HFF-Myc (cell line): ENCODE measurements around the gene CAB39L.

Experiments used
- DNase-seq: peaks from one replicate; pipeline ENCODE4 v3.0.0-alpha.2; 2011; ENCODE audit warnings: low read depth; ENCODE audit errors: extremely low read depth
- H3K4me3 ChIP-seq: replicated peaks from 2 replicates; pipeline ENCODE4 v1.5.1; 2011; ENCODE audit warnings: low read depth, mild to moderate bottlenecking, control low read depth, low read length
- TF ChIP-seq, protein P1 (sequence below): IDR thresholded peaks from 2 replicates; pipeline ENCODE4 v1.5.1; 2012; ENCODE audit warnings: mild to moderate bottlenecking, low read depth, low read length, control low read depth; ENCODE audit errors: missing control alignments

Gene CAB39L

GRCh38 chr13:49435992-49436391 is 7.9 kb downstream of the CAB39L start:
- TF ChIP-seq, protein P1, sequence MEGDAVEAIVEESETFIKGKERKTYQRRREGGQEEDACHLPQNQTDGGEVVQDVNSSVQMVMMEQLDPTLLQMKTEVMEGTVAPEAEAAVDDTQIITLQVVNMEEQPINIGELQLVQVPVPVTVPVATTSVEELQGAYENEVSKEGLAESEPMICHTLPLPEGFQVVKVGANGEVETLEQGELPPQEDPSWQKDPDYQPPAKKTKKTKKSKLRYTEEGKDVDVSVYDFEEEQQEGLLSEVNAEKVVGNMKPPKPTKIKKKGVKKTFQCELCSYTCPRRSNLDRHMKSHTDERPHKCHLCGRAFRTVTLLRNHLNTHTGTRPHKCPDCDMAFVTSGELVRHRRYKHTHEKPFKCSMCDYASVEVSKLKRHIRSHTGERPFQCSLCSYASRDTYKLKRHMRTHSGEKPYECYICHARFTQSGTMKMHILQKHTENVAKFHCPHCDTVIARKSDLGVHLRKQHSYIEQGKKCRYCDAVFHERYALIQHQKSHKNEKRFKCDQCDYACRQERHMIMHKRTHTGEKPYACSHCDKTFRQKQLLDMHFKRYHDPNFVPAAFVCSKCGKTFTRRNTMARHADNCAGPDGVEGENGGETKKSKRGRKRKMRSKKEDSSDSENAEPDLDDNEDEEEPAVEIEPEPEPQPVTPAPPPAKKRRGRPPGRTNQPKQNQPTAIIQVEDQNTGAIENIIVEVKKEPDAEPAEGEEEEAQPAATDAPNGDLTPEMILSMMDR, result no peak
- no peak overlapping the region for H3K4me3 ChIP-seq
- DNase-seq, result no peak

DNA sequence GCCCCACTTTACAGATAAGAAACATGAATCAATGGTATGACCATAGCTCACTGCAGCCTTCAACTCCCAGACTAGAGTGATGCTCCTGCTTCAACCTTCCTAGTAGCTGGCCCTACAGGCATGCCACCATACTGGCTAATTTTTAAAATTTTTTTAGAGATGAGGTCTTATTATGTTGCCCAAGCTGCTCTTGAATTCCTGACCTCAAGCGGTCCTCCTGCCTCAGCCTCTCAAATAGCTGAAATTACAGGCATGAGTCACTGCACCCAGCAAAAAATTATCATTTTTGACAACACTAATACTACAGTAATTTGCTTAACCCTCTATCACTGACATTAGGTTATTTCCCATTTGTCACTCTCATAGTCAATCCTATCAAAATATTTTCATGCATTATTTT is 14.7 kb downstream of the CAB39L start:
- no peak for DNase-seq
- TF ChIP-seq, protein P1, result no peak
- H3K4me3 ChIP-seq, result no peak overlapping the region

DNA sequence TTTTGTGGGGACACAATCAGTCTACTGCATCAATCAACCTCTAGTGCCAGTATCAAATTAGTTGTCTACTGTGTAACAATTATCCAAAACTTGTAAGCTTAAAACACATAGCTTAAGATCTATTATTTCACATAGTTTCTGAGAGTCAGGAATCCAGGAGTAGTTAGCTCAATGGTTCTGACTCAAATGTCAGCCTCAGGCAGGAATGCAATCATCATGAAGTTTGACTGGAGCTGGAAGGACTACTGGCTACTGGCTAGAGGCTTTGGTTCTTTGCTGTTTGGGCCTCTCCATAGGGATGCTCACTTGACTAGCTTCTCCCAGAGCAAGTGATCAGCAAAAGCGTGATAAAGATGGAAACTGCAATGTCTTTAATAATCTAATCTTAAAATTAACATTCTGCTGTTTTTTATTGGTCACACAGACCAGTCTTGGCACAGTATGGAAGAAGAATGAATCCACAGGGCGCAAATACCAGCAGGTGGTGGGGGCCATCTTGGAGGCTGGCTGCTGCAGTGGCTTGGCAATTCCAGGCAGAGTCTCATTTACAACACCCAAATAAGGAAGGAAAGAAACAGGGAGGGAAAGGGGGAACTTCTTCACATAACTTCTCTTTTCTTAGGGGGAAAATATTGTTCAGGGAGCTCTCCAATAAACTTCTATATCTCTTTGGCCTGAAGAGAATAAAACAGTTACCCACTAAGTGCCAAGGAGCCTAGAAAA is 15.7 kb downstream of the CAB39L start:
- DNase-seq, result no peak
- TF ChIP-seq, protein P1, result no peak

GRCh38 chr13:49424011-49424560 is 19.8 kb downstream of the CAB39L start:
- TF ChIP-seq, protein P1, result no peak
- no peak overlapping the region for H3K4me3 ChIP-seq
- no peak for DNase-seq

More for the DNA sequence above, 15.7 kb downstream of the CAB39L start:
- H3K4me3 ChIP-seq, result no peak overlapping the region

DNA sequence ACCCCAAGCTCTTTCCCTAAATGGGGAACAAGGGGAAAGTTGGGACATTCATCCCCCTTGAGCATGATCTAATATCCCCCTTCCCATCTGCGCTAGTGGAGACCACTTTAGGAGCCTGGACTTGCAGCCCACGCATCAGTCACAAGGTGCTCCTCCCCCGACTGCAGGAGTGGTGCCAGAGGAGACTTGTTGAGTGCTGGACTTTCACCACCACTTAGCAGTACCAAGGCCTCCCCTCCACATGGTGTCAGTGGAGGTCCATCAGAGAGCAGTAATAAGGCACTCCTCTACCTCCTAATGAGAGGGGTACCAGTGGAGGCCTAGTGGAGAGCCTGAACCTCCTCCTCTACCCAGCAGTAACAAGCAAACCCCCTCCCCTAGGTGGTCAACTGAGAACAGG is 22.5 kb downstream of the CAB39L start:
- no peak for DNase-seq
- TF ChIP-seq, protein P1, result peak; percentile 28
- no peak overlapping the region for H3K4me3 ChIP-seq

- no peak for DNase-seq
- TF ChIP-seq, protein P1, result no peak
These were observed 24.6 kb downstream of the CAB39L start for GRCh38 chr13:49419276-49419675.

More at GRCh38 chr13:49419276-49419675, 24.6 kb downstream of the CAB39L start:
- H3K4me3 ChIP-seq, result no peak overlapping the region
